GM18951 (cell line): ENCODE measurements around the gene HEG1.

ENCODE experiments used
- POLR2A ChIP-seq: IDR thresholded peaks from 4 replicates; pipeline ENCODE4 v1.6.1; 2011; ENCODE audit warnings: mild to moderate bottlenecking; ENCODE audit not compliant: insufficient read length, insufficient read depth; ENCODE audit errors: extremely low read depth
- in situ Hi-C: fragments of 300-500 bp; cut with MboI; formaldehyde crosslinking; loops from one replicate; pipeline ENCODE4 v1.12.0; 2022; ENCODE audit warnings: low sequenced_read_pairs, mixed read lengths, inconsistent platforms; ENCODE audit not compliant: unreplicated experiment

The HEG1 gene

DNA sequence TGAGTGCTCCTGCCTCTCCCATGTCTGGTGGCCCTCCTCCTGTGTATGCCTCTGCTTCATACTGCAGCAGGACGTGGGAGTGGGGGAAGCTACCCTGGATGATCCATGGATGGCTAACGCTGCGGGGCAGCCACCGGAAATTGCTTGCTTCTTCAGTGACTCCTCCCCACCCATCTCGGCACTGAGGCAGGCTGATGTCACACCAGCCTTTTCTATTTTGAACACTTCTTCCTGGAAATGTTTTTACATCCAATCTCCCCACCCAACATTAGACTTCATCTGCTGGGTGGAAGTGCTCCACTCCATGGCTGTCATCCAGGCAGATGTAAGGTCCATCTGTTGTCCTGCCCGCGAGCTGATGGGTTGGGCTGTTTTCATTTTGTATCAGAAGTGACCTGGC is 62.3 kb downstream of the HEG1 start:
- no peak for TF ChIP-seq POLR2A

DNA sequence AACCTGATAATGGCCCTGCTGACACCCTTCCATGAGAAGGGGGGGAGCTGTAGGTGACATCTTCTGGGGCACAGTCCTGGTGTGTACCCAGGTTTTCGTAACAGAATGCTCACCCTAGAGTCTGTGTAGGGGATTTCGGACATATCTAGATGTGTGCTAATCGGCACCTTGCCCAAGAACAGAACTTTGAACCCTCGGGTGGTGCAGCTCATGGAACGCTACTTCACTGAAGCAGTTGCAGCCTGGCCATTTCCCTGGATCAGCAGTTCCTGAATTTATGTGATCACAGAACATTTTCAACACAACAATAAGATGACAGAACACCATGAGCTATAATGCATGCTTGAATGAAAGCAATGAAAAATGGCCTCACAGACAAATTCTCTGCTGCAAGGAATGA is 63.8 kb downstream of the HEG1 start:
- no peak for TF ChIP-seq POLR2A
- in situ Hi-C loops, result no loop called here

More for the DNA sequence above, 62.3 kb downstream of the HEG1 start:
- in situ Hi-C loops, result no loop called here

DNA sequence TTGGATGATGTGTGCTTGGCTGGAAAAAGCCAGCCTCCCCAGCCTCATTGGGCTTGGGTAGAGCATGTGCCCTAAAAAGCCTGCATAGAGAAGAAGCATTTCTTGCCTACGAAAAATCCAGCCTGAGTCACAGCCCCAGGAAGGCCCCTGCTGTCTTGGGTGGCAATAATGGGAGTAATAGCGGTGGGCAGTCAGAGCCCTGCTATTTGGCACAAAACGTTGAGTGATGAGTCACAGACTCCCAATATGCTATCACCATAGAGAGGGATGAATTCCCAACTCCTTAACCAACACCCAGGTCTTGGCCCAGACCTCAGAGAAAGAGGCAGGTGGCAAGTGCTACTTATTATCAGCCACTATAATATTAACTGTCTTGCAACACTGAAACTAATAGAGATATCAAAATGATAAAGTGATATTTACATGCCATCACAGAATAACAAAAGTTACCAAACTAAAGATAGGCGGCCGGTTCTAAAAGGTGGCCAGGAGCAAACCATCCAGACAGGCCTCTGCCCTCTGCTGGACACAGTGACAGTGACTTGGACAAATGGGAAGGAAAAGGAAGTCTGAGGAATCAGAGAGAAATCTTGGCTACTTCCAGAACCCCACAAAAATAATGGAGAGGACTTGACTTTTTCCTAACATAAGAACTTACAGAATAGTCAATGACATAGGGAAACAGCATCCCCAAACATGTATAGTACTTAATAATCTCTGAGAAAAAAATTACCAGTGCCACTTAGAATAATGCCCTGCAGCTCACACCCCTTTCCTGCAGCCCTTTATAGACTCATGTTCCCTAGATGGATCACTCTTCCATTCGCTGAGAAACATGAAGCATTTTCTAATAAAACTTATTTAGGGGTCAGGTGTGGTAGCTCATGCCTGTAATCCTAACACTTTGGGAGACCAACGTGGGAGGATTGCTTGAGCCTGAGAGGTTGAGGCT is 69.3 kb downstream of the HEG1 start:
- no peak for TF ChIP-seq POLR2A

DNA sequence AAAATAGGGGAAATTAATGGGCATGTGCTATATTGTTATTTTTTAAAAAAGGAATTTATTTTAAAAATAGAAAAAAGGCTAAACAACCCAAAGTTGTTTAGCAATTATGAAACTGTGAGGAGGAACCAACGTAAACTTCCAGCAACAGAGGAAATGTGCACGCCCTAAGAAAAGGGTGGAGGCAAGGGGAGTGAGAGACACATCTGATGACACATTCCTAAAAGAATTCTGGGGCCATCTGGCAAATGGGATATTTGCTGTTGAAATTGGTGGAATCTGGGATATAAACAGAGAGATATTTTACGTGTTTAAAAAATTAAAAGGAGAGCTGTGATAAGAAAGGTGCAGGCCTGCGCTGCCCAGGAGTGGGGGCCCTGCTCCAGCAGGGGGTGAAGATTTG is 70.4 kb downstream of the HEG1 start:
- in situ Hi-C loops, result no loop called here
- no peak for TF ChIP-seq POLR2A

More for the DNA sequence above, 69.3 kb downstream of the HEG1 start:
- in situ Hi-C loops, result no loop called here

DNA sequence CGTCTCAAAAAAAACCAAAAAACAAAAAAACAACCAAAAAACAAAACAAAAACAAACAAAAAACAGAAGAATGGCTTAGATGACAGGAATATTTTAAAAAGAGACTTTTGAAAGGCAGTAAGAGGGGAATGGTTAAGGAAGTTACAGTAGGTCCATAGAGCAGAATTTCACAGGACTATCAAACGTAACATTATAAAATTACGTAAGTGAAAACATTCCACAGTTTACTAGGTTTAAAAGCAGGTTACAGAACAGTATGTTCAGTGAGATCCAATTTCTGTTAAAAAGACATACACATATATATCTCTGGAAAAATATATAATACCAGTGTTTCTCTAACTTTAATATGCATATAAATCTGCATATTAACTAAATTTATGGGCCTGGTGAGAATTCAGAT is 71.0 kb downstream of the HEG1 start:
- TF ChIP-seq POLR2A, result no peak
- in situ Hi-C loops, result no loop called here

DNA sequence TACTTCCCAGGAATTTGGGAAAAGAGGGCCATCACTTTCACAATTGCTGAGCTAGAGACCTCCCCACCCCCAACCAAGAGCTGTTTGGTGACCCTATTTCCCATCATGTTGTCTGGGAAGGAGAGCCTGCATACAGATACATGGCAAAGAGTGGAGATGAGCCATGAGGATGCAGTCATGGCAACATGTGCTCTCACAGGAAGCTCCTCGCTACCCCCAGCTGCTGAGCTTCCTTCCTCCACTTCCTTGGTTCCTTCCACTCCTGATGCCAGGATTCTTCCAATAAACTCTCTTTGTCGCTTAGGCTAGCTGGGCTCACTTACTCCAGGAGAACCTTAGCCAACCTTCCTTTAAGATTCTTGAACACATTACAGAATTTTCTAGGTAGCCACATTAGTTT is 72.9 kb downstream of the HEG1 start:
- no peak for TF ChIP-seq POLR2A
- in situ Hi-C loops, result no loop called here

DNA sequence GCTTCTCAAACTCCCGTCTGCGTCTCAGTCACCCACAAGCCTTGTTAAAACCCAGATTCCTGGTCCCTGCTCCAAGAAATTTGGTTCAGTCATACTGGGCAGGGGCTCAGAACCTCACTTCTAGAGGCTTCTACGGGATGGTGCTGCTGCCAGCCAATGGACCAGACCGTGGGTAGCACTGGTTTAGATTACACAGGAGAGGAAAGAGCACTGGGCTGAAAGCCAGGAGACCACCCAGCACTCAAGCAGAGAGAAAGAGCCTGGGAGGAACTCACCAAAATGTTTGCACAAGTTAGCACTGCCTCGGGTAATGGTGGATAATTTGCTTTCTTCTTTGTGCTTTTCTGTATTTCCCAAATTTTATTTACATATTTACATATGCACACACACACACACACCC is 74.3 kb downstream of the HEG1 start:
- no peak for TF ChIP-seq POLR2A
- in situ Hi-C loops, result no loop called here

DNA sequence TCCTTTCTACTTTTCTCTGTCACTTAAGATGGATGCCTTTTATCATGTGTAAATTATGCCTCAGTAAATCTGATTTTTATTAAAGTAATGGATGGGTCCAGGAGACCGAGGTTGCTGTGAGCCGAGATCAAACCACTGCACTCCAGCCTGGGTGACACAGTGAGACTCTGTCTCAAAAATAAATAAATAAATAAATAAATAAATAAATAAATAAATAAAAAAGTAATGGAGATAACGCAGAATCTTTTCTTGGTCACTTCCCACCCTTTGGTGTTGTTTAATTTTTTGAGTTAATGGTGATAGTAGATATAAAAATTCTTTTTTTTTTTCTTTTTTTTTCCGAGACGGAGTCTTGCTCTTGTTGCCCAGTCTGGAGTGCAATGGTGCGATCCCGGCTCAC is 77.2 kb downstream of the HEG1 start:
- TF ChIP-seq POLR2A, result no peak
- in situ Hi-C loops, result no loop called here

DNA sequence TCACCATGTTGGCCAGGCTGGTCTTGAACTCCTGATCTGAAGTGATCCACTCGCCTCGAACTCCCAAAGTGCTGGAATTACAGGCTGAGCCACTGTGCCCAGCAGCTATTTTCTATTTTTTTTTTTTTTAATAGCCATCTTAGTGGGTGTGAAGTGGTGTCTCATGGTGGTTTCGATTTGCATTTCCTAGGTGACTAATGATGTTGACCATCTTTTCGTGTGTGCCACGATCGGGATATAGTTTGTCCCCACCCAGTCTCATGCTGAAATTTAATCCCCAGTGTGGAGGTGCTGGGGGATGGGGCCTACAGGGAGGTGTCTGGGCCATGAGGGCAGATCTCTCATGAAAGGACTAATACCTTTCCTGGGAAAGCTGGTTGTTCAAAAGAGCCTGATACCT is 79.4 kb downstream of the HEG1 start:
- in situ Hi-C loops, result no loop called here

DNA sequence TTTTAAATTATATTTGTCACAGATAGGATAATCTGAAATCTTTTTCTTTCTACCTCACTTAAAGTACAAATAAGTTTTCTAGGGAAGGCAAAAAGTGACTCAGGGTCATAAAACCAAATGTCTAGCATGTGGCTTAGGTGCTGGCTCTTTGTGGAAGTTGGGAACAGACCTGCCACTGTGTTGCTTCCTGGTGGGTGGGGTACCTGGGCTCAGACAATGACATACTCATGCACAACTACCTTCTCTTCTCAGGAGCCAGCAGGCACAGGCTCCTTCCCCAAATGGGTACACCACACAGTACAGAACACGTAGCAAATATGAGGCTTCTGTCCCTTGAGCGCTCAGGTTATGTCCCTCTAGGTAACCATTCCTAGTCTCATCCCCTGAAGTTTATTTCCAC is 81.1 kb downstream of the HEG1 start:
- in situ Hi-C loops, result no loop called here
- no peak for TF ChIP-seq POLR2A

More for the DNA sequence above, 79.4 kb downstream of the HEG1 start:
- TF ChIP-seq POLR2A, result no peak

DNA sequence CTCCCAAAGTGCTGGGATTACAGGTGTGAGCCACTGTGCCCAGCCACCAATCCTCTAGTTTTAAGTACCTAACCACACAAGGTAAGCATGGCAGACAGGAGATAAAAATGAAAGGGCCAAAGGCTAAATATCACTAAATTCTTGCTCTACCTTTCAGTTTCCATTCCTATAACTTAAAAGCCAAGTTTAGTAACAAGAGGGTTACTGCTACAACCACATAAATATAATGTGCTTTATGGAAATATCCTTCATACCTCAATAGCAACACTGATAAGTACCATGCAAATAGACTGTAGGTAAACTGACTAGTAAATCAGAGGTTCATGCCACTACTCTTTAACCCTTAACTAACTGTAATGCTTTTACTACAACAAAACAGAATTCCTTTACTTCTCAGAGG is 82.5 kb downstream of the HEG1 start:
- no peak for TF ChIP-seq POLR2A
- in situ Hi-C loops, result no loop called here

DNA sequence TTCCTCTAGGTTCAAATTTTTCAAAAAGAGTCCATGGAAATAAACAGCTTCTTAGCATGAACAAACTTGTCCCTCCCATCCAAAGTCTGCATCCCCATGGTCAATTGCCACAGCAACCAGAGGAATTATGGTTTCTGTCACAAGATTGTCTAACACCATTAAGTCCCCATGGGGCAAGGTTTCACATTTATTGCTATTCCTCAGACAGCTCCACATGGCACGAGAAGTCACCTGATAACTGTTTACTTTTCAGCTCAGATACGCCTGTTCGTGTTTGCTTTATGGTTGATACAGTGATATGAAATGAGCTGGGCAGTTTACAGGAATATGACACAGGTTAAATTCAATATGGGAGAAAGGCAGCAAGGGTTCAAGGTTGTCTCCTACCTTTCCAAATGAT is 83.3 kb downstream of the HEG1 start:
- in situ Hi-C loops, result no loop called here
- TF ChIP-seq POLR2A, result no peak

DNA sequence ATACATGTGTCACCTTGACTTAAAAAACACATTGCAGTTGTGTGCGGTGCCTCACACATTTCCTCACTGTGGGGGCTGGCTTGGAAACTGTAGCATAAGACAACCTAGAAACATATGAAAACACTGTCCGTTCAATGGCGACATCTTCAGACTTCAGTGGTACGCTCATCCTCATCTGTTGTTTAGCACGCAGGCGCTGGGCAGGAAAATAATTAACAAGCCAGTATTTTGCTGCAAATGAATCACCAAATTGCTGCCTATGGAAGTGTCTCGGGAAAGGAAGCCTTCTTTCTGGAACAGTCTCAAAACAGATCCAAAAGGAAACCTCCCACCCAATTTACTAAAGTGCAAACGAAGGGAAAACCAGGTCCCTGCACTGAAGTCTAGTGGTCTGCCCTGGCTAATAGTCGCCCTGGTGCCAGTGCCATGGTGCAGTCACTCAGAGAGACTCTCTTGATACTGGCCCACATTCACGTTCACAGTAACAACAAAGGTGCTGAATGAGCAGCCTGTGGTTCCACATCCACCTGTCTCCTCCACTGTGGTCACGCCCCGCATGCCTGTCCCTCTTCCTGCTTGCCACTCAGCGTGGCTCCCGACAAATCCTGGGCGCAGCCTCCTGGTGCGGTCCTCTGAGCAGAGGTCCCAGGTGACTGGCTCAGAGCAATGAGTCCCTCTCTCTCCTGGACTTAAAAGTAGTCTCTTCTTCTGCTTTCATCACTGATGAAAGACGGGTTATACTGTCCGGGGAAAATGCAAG is 85.7 kb downstream of the HEG1 start:
- in situ Hi-C loops, result no loop called here
- no peak for TF ChIP-seq POLR2A

DNA sequence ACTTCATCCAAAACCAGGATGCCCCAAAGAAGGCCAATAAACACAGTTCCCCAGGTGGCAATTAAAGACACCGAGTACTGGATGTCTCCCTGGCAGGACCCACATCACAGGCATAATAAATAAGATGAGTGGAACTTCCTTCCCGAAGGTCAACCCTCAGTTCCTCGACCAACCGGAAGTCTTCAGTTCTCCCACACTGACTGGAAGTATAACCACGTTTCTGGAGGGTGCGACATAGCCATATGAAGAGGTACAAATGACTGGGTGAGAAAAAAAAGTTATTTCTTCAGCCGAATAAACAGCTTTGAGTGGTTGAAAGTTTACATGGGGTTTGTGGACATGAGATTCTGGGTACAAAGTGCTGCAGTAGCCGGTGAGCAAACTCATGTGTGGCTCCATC is 86.6 kb downstream of the HEG1 start:
- in situ Hi-C loops, result no loop called here
- TF ChIP-seq POLR2A, result no peak
